ENCODE results near the gene CKAP2L. TPM values are rescaled to one million over a fixed set of nuclear protein-coding genes. Genes with fewer than 3 reads are reported as not detected.

Gene CKAP2L
- polyA plus RNA-seq, 1 donor from 2014 or later, result 0.78 TPM

DNA sequence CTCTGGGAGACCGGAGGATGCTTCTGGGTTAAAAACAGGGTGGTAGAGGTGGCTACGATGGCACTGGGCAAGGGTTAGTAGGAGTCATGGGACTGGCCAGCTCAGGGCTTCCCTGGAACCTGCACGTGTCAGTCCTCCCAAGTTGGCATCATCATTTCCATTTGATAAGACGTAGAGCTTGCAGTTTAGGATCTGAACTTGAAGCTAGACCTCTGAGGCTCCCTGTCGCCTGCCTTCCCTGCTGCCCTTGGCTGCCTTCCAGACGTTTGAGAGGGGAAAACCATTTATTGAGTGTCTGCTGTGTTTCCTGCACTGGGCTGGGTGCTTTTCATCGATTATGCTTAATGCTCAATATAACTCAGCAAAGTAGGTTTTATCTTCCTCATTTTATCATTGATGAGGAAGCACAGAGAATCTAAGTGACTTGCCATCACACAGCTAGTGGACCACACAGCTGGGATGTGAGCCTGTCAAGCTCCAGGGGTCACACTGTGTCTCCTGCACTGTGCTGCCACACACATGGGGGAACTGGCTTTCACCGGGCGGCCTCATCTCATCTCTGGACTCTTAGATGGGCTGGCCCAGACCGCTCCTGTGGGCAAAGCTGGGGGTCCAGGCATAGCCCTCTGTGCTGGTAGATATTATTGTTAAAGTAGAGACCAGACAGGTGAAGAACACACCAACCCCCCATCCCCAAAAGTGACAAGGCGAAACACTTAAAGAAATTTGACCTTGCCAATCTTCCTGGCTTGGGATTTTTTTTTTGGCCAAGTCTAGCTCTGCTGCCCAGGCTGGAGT lies 35.8 kb downstream of the CKAP2L start:
- Histone ChIP-seq H4K20me1 (ENCODE audit: insufficient read depth) (no peaks in the 10 kb centered on the region), H3K4me3 (ENCODE audit: low read length) (no peak overlapping the region), H3K27me3 (ENCODE audit: insufficient read depth, low read depth, low read length) (no peaks in the 10 kb centered on the region), H2AFZ (ENCODE audit: low read depth, low read length) (no peak overlapping the region), H3F3A (ENCODE audit: insufficient read depth, low read length, poor library complexity, severe bottlenecking) (no peaks in the 10 kb centered on the region), H3K4me2 (ENCODE audit: low read length) (no peak overlapping the region), H3K9me2 (ENCODE audit: insufficient read depth, low read length) (no peaks in the 10 kb centered on the region), H3K9ac (ENCODE audit: low read length) (no peak overlapping the region), H3K79me2 (replicated peaks; ENCODE audit: insufficient read depth, low read length) (no peaks in the 10 kb centered on the region), H3K27ac (ENCODE audit: low read length) (no peak overlapping the region), H3K9me3 (ENCODE audit: low read length) (no peaks in the 10 kb centered on the region), H3K36me3 (ENCODE audit: insufficient read depth, low read length) (no peaks in the 10 kb centered on the region)
- TF ChIP-seq EZH2 (IDR thresholded peaks at IDR 0.05; ENCODE audit: borderline replicate concordance, insufficient read depth, low read length, poor library complexity, severe bottlenecking) (no peak), MXI1 (conservative IDR thresholded peaks at IDR 0.05; ENCODE audit: poor library complexity, severe bottlenecking) (no peak), EP300 (conservative IDR thresholded peaks at IDR 0.05; ENCODE audit: poor library complexity, severe bottlenecking) (no peak), SMC3 (conservative IDR thresholded peaks at IDR 0.05; ENCODE audit: poor library complexity) (no peak), RAD21 (conservative IDR thresholded peaks at IDR 0.05) (no peak), TAF1 (IDR thresholded peaks at IDR 0.05; ENCODE audit: low read depth) (no peak), POLR2AphosphoS5 (IDR thresholded peaks at IDR 0.05) (no peak)
- TF ChIP-seq, protein P1, sequence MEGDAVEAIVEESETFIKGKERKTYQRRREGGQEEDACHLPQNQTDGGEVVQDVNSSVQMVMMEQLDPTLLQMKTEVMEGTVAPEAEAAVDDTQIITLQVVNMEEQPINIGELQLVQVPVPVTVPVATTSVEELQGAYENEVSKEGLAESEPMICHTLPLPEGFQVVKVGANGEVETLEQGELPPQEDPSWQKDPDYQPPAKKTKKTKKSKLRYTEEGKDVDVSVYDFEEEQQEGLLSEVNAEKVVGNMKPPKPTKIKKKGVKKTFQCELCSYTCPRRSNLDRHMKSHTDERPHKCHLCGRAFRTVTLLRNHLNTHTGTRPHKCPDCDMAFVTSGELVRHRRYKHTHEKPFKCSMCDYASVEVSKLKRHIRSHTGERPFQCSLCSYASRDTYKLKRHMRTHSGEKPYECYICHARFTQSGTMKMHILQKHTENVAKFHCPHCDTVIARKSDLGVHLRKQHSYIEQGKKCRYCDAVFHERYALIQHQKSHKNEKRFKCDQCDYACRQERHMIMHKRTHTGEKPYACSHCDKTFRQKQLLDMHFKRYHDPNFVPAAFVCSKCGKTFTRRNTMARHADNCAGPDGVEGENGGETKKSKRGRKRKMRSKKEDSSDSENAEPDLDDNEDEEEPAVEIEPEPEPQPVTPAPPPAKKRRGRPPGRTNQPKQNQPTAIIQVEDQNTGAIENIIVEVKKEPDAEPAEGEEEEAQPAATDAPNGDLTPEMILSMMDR (IDR thresholded peaks at IDR 0.05; ENCODE audit: poor library complexity, severe bottlenecking), result no peak
- TF ChIP-seq, protein P2, sequence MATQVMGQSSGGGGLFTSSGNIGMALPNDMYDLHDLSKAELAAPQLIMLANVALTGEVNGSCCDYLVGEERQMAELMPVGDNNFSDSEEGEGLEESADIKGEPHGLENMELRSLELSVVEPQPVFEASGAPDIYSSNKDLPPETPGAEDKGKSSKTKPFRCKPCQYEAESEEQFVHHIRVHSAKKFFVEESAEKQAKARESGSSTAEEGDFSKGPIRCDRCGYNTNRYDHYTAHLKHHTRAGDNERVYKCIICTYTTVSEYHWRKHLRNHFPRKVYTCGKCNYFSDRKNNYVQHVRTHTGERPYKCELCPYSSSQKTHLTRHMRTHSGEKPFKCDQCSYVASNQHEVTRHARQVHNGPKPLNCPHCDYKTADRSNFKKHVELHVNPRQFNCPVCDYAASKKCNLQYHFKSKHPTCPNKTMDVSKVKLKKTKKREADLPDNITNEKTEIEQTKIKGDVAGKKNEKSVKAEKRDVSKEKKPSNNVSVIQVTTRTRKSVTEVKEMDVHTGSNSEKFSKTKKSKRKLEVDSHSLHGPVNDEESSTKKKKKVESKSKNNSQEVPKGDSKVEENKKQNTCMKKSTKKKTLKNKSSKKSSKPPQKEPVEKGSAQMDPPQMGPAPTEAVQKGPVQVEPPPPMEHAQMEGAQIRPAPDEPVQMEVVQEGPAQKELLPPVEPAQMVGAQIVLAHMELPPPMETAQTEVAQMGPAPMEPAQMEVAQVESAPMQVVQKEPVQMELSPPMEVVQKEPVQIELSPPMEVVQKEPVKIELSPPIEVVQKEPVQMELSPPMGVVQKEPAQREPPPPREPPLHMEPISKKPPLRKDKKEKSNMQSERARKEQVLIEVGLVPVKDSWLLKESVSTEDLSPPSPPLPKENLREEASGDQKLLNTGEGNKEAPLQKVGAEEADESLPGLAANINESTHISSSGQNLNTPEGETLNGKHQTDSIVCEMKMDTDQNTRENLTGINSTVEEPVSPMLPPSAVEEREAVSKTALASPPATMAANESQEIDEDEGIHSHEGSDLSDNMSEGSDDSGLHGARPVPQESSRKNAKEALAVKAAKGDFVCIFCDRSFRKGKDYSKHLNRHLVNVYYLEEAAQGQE (IDR thresholded peaks at IDR 0.05; ENCODE audit: borderline replicate concordance), result no peak

DNA sequence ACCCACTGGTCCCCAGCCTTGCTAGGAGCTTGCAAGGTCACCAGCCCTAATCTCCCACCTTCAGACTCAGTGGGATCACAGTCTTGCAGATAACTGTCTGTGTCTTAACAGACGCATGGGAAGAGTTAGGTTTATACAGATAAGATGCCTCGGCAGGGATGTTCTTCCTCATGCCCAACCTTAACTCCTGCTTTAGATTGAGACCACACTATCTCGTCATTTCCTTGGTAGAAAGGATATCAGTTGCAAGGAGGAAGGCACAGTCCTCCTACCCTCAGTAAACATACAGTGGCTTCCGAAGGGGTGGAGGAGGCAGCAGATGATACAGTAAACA lies 36.4 kb downstream of the CKAP2L start:
- H3K9me3 ChIP-seq (ENCODE audit: low read length), result no peaks in the 10 kb centered on the region
- H3K27ac ChIP-seq (ENCODE audit: low read length), result no peak overlapping the region
- no peak overlapping the region for H3K4me2 ChIP-seq (ENCODE audit: low read length)
- H3K27me3 ChIP-seq (ENCODE audit: insufficient read depth, low read depth, low read length), result no peaks in the 10 kb centered on the region
- H3K4me3 ChIP-seq (ENCODE audit: low read length), result no peak overlapping the region
- no peak overlapping the region for H2AFZ ChIP-seq (ENCODE audit: low read depth, low read length)
- no peaks in the 10 kb centered on the region for H4K20me1 ChIP-seq (ENCODE audit: insufficient read depth)
- no peaks in the 10 kb centered on the region for H3K79me2 ChIP-seq (replicated peaks; ENCODE audit: insufficient read depth, low read length)
- H3K36me3 ChIP-seq (ENCODE audit: insufficient read depth, low read length), result no peaks in the 10 kb centered on the region
- TF ChIP-seq MXI1 (conservative IDR thresholded peaks at IDR 0.05; ENCODE audit: poor library complexity, severe bottlenecking), result no peak
- TF ChIP-seq, protein P2 (IDR thresholded peaks at IDR 0.05; ENCODE audit: borderline replicate concordance), result no peak
- TF ChIP-seq POLR2AphosphoS5 (IDR thresholded peaks at IDR 0.05), result no peak
- TF ChIP-seq, protein P1 (IDR thresholded peaks at IDR 0.05; ENCODE audit: poor library complexity, severe bottlenecking), result no peak
- no peak for TF ChIP-seq RAD21 (conservative IDR thresholded peaks at IDR 0.05)
- H3K9ac ChIP-seq (ENCODE audit: low read length), result no peak overlapping the region
- no peaks in the 10 kb centered on the region for H3F3A ChIP-seq (ENCODE audit: insufficient read depth, low read length, poor library complexity, severe bottlenecking)
- no peaks in the 10 kb centered on the region for H3K9me2 ChIP-seq (ENCODE audit: insufficient read depth, low read length)
